ENCODE results near the gene SEL1L3. TPM values are rescaled to one million over a fixed set of nuclear protein-coding genes. Genes with fewer than 3 reads are reported as not detected.

Gene SEL1L3
- total RNA-seq, 1 experiment from 2014 or later: 28.1 TPM

- H3K27me3 Mint-ChIP-seq (ENCODE audit: insufficient read depth, unreplicated experiment): no peaks in the 10 kb centered on the region
- H3K9me3 Mint-ChIP-seq (ENCODE audit: unreplicated experiment): no peaks in the 10 kb centered on the region
- POLR2A ChIA-PET: no interaction called here
- no TSS peak for BruUV-seq (replicated peaks)
- TF ChIP-seq CTCF (IDR thresholded peaks at IDR 0.05; ENCODE audit: unreplicated experiment): no peak
- intact Hi-C loops (cut with micrococcal nuclease): no loop called here
- CTCF ChIA-PET: no interaction called here
- DNase-seq (ENCODE audit: unreplicated experiment): no peak
- H3K4me3 Mint-ChIP-seq (ENCODE audit: unreplicated experiment): no peak overlapping the region
- H3K4me1 Mint-ChIP-seq (ENCODE audit: insufficient read depth, unreplicated experiment): peaks cover 16% of the 10 kb centered on the region
- peaks cover 6% of the 10 kb centered on the region for H3K36me3 Mint-ChIP-seq (ENCODE audit: insufficient read depth, unreplicated experiment)
- H3K27ac Mint-ChIP-seq (ENCODE audit: low read depth, unreplicated experiment): no peak overlapping the region
Observed at GRCh38 chr4:25810461-25811373, 52.1 kb downstream of the SEL1L3 start.

GRCh38 chr4:25809996-25810395 lies 52.8 kb downstream of the SEL1L3 start:
- no peak overlapping the region for H3K27ac Mint-ChIP-seq (ENCODE audit: low read depth, unreplicated experiment)
- no peak for TF ChIP-seq CTCF (IDR thresholded peaks at IDR 0.05; ENCODE audit: unreplicated experiment)
- H3K4me3 Mint-ChIP-seq (ENCODE audit: unreplicated experiment): no peak overlapping the region
- CTCF ChIA-PET: no interaction called here
- POLR2A ChIA-PET: no interaction called here
- H3K27me3 Mint-ChIP-seq (ENCODE audit: insufficient read depth, unreplicated experiment): no peaks in the 10 kb centered on the region
- BruUV-seq (replicated peaks): no TSS peak
- H3K4me1 Mint-ChIP-seq (ENCODE audit: insufficient read depth, unreplicated experiment): peaks cover 16% of the 10 kb centered on the region
- no peak for DNase-seq (ENCODE audit: unreplicated experiment)
- H3K36me3 Mint-ChIP-seq (ENCODE audit: insufficient read depth, unreplicated experiment): peaks cover 6% of the 10 kb centered on the region
- intact Hi-C loops (cut with micrococcal nuclease): no loop called here
- H3K9me3 Mint-ChIP-seq (ENCODE audit: unreplicated experiment): no peaks in the 10 kb centered on the region

- intact Hi-C loops (cut with micrococcal nuclease): no loop called here
- no peak overlapping the region for H3K27ac Mint-ChIP-seq (ENCODE audit: low read depth, unreplicated experiment)
- DNase-seq (ENCODE audit: unreplicated experiment): no peak
- H3K4me1 Mint-ChIP-seq (ENCODE audit: insufficient read depth, unreplicated experiment): no peaks in the 10 kb centered on the region
- TF ChIP-seq CTCF (IDR thresholded peaks at IDR 0.05; ENCODE audit: unreplicated experiment): no peak
- BruUV-seq (replicated peaks): no TSS peak
- H3K9me3 Mint-ChIP-seq (ENCODE audit: unreplicated experiment): no peaks in the 10 kb centered on the region
- H3K4me3 Mint-ChIP-seq (ENCODE audit: unreplicated experiment): no peak overlapping the region
- no peaks in the 10 kb centered on the region for H3K27me3 Mint-ChIP-seq (ENCODE audit: insufficient read depth, unreplicated experiment)
- ChIA-PET POLR2A (interaction anchor here (0.6 kb wide), 1 partner anchor 85 kb away, joined by 3 read pairs; no protein-coding TSS in a partner anchor), CTCF (interaction anchor here (0.6 to 0.8 kb wide), 2 partner anchors 25 to 320 kb away, joined by 3 to 4 read pairs; no protein-coding TSS in a partner anchor)
- peaks cover 14% of the 10 kb centered on the region for H3K36me3 Mint-ChIP-seq (ENCODE audit: insufficient read depth, unreplicated experiment)
Observed at GRCh38 chr4:25807102-25807728, 55.6 kb downstream of the SEL1L3 start.

GRCh38 chr4:25805255-25805860 lies 57.4 kb downstream of the SEL1L3 start:
- no peaks in the 10 kb centered on the region for H3K9me3 Mint-ChIP-seq (ENCODE audit: unreplicated experiment)
- no peak for TF ChIP-seq CTCF (IDR thresholded peaks at IDR 0.05; ENCODE audit: unreplicated experiment)
- H3K4me1 Mint-ChIP-seq (ENCODE audit: insufficient read depth, unreplicated experiment): no peaks in the 10 kb centered on the region
- BruUV-seq (replicated peaks): no TSS peak
- H3K4me3 Mint-ChIP-seq (ENCODE audit: unreplicated experiment): no peak overlapping the region
- ChIA-PET POLR2A (no interaction called here), CTCF (interaction anchor here (0.6 kb wide), 1 partner anchor 102 kb away, joined by 3 read pairs; no protein-coding TSS in a partner anchor)
- DNase-seq (ENCODE audit: unreplicated experiment): no peak
- intact Hi-C loops (cut with micrococcal nuclease): no loop called here
- peaks cover 14% of the 10 kb centered on the region for H3K36me3 Mint-ChIP-seq (ENCODE audit: insufficient read depth, unreplicated experiment)
- no peak overlapping the region for H3K27ac Mint-ChIP-seq (ENCODE audit: low read depth, unreplicated experiment)
- no peaks in the 10 kb centered on the region for H3K27me3 Mint-ChIP-seq (ENCODE audit: insufficient read depth, unreplicated experiment)
